Islet of Langerhans (tissue), 1 donor: ENCODE results near the gene CCT5.
"Not testable (repeated sequence)": the region's sequence is repeated elsewhere in the genome, so short reads cannot be mapped to it uniquely, and the experiment has no call there.

Source experiments
- FAIRE-seq: peaks from one replicate; lab custom pipeline; 2011; peaks lifted over from hg19 to GRCh38; lab: Jason Lieb, UNC

CCT5 gene

DNA sequence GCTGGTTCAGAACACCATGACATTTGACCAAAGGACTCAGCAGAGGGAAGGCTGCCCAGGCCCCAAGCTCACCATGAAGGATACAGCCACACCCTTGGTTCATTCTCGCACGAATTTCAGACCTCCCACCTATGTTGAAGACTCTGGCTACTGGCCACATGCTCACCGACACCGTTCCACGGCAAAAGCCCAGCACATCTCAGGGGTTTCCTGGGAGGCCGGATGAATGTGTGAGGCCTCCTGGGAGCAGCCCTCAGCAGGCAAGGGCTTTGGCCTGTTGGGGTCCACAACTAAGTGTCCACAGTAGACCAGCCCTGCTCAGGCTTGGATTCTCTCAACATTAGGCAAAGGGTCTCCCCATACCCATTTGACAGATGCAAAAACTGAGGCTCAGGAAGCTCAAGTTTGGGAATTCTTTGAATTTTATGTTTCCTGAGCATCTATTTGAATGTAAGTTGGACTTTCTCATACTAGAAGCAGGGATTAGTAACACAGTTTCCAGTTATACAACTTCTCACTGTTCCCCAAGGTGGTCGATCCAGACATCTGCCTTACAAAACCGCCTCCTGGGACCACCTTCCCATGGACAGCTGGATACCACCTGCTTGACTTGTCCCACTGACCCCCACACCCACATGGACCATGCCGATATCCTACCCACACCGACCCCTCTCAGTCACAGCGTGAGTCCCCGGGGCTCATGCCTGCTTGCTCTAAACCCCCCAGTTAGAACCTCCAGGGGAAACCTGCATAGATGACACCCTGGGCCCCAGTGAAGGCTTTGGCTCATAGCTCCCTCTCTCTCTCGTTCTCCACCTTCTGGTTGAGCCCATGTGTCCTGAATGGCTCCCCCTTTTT is 27.9 kb downstream of the CCT5 start:
- no peak for FAIRE-seq

DNA sequence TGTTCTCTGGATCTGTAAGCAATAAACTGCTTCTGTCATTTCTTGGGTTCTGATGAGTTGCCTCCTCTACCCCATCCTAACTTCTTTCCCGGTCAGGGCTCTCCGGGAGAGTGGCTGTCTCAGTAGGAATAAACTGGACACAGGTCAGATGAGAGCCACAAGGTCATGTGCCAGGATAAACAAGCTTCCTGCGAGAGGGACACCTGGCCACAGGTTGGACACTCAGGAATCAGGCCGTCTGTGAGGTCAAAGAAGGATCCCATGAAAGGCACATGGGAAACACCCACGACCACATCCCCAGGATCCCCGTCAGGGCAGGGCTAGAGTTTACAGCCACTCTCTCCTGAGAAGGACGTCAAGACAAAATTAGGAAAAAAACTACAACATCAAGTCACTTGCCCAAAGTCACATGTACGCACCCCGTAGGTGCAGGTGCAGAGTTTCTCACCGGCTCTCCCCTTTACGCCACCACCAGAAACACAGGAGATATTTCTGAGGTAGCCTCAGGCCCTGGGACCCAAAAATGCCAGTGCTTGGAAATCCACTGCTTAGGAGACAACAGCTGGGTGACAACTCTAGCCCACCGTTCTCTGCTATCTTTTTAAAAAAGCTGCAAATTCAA is 28.7 kb downstream of the CCT5 start:
- no peak for FAIRE-seq

DNA sequence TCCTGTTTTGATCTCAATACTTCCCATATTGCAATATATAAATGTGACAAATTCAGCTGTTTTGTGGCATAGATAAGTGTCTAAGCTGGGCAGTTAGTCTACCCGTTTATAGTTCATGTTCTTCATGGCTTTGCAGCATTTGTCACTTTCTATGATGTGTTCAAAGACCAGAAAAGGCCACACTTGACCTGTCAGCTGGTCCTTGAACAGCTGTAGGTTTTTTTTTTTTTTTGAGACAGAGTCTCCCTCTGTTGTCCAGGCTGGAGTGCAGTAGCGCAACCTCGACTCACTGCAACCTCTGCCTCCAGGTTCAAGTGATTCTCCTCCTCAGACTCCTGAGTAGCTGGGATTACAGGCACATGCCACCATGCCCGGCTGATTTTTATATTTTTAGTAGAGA is 29.2 kb downstream of the CCT5 start:
- no peak for FAIRE-seq

DNA sequence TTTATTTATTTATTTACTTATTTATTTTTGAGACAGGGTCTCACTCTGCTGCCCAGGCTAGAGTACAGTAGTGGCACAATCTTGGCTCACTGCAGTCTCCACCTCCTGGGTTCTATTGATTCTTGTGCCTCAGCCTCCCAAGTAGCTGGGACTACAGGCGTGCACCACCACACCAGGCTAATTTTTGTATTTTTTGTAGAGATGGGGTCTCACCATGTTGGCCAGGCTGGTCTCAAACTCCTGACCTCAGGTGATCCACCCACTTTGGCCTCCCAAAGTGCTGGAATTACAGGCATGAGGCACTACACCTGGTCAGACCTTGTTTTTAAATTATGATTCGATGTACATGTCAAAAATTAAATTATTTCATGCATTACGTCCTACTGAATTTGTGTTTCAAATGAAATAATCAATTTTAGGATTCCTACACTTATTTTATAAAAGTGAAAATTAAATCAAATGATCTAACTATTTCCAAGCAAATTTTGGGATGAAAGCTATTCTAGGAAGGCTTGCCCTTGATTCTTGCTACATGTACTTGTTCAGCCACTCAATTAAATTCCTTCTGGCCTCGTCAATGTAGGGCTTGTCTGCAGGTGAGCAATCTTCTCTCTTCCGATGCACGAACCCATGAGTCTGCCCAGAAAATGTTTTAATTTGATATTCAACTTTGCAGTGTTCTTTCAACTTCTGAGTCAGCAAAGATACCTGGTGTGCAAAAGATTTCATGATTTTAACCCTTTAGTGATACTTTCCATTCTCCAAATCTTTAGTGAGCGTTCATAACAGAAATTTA is 30.0 kb downstream of the CCT5 start:
- no peak for FAIRE-seq

DNA sequence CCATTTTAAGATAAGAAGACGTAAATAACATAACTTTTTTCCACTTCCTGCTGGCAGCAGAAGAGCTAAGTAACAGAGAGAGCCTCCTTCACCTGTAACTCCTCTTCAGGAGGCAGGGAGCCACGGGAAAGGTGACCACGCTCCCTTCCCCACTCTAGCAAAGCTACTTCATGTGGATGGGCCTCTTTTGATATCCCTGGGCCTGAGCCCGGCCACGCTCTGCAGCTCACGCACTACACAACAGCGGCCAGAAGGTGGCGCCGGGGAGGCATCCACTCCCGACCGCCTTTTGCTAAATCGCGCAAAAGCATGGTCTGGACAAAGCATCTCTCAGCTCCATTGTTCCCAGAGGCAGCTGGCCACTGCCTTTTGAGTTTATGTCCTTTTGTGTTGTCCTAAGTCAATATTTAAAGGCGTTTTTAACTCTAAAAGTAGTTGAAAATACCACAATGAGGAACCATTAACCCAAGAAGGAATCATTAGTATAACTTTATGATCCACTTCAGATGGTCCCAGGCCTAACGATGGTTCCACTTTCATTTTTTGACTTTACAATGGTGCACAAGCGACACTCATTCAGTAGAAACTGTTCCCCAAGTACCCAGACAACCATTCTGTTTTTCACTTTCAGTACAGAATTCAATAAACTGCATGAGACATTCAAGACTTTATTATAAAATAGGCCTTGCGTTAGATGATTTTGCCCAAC is 34.0 kb downstream of the CCT5 start:
- FAIRE-seq = no peak

DNA sequence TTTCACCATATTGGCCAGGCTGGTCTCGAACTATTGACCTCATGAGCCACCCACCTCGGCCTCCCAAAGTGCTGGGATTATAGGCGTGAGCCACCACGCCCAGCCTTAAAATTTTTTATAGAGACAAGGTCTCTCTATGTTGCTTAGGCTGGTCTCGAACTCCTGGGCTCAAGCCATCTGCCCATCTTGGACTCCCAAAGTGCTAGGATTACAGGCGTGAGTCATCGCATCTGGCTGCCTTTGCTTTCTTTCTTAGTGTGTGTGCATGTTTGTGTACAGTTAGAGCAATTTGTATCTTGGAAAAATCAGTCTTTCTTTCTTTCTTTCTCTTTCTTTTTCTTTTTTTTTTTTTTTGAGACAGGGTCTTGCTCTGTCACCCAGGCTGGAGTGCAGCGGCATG is 35.3 kb downstream of the CCT5 start:
- FAIRE-seq = not testable (repeated sequence)

DNA sequence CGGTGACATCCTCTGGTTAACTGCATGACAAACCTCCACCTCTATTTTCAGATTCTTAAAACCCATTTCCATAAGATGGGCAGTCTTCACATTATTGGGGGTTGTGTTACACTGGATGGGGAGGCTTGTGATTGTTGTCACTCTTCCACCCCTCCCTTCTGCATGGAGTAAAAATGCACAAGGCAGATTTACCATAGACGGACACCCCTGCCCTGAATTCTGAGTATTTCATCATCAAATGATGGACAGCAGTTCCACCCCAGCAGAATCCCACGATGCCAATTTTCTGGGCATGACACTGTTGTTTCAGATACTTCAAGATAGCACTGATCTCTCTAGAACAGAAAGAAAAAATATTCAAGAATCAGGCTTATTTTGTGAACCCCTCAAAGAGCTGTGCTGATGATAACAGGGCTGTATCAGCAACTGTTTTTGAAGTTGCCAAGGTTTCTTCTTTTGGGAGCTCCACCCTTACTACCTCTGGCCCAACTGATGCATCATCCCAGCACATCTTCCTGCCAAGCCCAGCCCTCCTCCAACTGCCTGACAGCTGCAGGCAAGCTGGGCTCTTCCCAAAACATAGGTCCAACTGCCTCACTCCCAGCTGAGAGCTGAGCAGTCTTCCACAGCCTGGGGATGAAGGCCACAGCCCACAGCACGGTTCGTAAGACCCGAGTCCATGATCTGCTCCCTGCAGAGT is 36.2 kb downstream of the CCT5 start:
- no peak for FAIRE-seq

DNA sequence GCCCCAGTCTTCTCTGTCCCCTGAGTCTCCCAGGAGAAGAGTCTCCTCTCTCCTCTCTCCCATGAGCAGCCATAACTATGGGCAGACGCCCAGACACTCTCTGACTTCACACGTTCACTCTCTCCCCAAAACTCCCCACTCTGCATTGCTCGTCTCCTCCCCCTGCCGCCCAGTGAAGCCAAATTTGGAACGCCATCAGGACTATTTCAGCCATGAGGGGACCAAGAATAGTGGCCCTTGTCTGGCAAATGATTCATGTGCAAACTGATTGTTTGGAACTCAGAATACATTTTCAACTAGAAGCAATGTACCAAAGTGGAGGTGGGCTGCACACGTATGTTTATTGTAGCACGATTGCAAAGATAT is 36.8 kb downstream of the CCT5 start:
- no peak for FAIRE-seq

DNA sequence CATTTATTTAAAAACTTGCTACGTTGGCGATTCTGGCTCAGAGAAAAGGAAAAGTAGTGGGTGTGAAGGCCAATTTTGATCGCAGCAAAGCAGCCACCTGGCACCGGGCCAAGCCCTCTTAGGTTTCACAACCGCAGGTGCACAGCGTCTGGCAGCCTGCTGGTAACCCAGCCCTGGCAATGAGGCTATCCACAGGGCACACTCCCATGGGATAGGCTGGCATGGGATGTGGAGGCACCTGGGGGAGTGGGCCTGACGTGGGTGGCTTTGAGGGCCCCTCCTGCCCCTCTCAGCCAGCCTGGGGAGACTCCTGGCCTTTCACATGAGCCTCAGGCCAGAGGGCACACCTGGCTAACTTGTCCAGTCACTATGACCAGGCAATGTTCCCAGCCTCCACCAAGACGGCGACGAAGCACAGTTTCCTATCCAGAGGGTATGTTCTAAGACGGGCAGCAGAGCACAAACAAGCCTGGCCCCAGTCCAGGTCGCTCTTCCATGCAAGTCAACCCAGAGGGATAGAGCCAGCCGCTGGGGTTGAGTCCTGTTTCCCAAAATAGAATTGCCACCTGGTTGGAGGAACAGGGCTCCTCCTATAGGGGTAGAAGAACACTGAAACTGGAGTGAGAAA is 38.6 kb downstream of the CCT5 start:
- no peak for FAIRE-seq

DNA sequence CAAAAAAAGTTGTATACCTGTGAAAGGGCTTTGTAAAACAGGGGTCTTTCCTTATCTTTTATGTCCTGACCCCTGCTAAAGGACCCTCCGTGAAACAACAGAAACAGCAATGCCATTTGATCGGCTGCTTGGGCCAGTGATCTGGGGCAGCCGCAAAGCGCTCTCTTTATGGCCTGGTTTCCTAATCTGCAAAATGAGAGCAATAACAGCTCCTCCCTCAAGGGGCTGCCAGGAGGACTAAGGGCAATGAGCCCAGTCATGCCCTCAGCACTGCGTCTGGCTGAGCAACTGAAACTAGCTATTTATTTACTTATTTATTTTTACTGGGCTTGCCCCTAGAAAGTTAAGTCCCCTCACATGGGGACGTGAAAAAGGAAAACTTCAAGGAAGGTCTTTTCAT is 39.3 kb downstream of the CCT5 start:
- no peak for FAIRE-seq

DNA sequence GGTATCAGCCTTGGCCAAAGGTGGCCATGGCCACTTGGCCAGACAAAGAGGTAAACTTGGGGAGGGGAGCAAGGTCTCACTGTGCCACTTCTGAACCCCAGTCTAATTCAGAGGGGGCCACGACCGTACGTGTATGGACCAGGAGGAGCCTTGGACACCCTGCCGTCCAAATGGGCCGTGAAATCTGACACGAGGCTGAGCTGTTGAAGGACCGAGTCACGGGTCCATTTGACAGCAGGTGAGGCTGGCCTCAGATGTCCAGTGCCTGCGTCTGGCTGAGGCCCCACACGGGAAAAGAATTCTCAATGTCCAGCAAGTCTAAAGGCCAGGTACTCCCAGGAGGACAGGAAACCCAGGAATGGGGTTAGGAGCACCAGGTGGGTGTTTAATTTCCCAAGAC is 39.9 kb downstream of the CCT5 start:
- FAIRE-seq = no peak

DNA sequence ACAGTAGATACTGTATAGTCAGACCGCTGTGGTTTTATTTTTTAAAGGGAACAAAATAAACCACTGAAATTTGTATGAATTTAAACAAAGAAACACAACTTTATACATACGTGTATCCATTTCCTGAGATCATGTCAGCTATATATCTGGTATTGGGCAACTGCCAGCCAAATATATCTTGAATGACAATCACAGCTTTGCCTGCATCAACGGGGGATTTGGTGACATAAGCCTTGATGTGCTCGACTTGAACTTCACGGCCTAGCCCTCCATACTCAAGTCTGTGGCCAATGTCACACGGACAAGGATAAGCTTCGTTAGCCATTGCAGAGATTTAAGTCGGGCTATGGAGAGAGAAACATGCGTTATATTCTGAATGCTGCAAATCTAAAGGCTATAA is 40.4 kb downstream of the CCT5 start:
- no peak for FAIRE-seq

DNA sequence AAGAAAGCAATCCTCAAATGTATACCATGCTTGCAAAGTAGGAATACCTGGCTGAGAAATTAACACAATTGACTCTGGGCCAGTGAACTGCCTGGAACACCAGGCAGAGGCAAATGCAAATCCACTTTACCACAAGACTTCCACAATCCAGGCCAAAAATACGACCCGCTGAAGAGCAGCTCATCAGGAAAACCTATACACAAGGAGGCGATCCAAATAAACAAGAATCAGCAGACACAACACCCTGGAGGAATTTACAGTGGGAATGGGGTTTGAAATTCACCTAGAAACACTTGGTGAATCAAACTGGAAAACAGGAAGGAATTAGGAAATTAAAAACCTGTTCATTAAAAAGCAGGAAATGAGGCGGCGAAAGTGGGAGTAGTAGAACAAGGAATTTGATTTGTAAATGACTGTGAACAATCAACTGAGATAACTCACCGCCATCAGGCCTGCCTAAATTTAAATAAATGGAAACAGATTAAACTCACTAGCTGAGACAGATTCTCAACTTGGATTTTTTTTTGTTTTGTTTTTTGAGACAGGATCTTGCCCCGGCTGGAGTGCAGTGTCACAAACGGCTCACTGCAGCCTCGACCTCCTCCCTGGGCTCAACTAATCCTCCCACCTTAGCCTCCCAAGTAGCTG is 41.7 kb downstream of the CCT5 start:
- no peak for FAIRE-seq

DNA sequence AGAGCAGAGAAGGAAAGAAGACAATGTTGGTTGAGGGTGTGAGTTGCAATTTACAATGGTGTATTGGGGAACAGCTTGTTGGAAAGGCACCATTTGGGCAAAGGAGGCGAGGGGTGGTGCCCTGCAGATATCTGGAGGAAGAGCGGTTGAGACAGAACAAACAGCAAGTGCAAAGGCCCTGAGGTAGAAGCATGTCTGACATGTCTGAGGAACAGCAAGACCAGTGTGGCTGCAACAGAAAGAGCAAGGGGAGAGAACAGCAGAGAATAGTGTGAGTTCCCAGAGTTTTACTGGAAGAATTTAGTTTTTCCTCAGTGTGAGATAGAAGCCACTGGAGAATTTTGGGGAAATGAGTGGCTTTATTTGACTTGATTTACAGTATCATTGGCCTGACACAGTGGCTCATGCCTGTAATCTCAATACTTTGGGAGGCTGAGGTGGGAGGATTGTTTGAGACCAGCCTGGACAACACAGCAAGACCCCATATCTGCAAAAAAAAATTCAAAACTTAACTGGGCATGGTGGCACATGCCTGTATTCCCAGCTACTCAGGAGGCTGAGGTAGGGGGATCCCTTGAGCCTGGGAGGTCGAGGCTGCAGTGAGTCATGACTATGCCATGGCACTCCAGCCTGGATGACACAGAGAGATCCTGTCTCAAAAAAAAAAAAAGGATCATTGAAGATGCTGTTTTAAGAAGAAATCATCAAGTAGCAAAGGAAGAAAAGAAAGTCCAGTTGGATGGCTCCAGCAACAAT is 44.0 kb downstream of the CCT5 start:
- FAIRE-seq = no peak

DNA sequence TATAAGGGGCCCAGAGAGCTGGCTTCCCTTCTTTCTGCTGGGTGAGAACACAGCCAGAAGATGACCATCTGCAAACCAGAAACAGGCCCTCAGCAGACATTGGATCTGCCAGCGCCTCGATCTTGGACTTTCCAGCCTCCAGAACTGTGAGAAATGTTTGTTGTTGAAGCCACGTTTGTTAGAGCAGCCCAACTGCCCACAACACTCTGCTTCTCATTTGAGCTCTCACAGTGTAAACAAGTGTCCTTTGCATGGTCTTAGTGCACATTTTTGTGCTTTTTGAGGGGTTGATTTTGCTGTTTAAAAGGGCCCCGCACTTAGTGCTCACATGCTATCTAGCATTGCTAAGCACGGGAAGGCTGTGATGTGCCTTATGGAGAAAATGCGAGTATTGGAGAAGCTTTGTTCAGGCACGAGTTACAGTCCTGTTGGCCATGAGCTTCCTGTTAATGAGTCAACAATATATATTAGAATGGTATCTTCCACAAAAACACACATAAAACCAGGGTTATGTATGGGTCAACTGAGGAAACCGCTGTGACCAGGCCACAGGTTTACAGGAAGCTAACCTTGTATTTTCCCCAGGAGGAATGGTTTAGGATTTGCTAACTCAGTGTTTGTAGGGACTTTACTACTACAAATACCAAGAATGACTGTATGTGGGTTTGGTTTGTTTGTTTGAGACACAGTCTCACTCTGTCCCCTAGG is 45.7 kb downstream of the CCT5 start:
- no peak for FAIRE-seq

DNA sequence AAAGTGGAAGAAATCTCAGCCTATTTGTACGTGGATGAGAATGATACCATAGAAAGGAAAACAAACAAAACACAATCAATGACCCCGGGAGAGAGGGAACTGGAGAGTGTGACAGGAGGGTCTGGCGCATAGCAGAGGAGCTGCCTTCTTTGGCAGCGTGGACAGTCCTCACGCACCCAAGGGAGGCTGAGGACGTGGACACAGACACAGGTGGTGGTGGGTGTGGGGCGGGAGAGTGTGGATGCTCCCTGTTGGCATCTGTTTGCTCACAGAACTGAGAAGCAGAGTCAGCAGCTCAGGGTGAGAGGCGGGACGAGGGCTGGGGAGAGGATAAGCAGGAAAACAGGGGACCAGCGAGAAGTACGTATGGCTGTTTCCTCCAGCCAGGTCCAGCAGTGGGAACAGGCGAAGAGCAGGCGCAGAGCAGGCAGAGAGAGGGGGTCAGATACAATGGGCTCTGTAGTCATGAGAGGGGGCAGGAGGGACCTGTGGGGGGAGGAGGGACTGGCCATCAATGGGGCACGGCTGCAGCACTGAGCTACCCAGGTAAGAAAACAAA is 47.6 kb downstream of the CCT5 start:
- FAIRE-seq = no peak

DNA sequence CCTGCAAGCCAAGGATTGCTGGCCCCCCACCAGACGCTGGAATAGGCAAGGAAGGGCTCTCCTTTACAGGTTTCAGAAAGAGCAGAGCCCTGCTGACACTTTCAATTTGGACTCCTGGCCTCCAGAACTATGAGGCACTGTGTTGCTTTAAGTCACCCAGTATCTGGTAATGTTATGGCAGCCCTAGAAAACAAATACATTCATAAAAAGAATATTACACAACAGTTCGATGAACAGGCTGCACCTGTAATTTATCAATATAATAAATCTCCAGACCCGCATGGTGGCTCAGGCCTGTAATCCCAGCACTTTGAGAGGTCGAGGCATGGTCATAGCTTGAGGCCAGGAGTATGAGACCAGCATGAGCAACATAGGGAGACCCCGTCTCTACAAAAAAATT is 50.2 kb downstream of the CCT5 start:
- FAIRE-seq = no peak

DNA sequence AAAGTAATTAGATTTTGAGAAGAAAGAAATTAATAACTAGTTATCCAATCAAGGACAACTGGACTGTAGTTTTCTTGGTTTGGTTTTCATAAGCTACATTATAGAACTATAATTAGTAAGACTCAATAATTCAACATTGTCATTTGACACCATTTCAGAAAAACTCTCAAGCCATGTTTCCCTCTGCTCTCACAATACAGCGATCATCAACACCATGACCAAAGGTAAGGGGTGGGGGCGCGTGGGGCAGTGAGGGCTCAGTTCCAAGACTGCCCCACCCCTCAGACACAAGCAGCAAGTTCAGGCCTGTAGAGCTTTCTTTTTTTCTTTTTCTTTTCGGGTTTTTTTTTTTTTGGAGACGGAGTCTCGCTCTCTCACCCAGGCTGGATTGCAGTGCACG is 51.2 kb downstream of the CCT5 start:
- FAIRE-seq = no peak
